Fibroblast of skin of right quadriceps (primary cell): ENCODE results near the gene KIF5C.
"Not testable (repeated sequence)": the region's sequence is repeated elsewhere in the genome, so short reads cannot be mapped to it uniquely, and the experiment has no call there.

ENCODE experiments used
- DNase-seq: peaks from one replicate; pipeline ENCODE4 v3.0.0-alpha.2; 2013

KIF5C gene

GRCh38 chr2:148967578-148967977 lies 92.6 kb downstream of the KIF5C start:
- DNase-seq, result no peak

- DNase-seq, result no peak
Observed at GRCh38 chr2:148968301-148968700, 93.3 kb downstream of the KIF5C start.

GRCh38 chr2:148968776-148969319 lies 93.8 kb downstream of the KIF5C start:
- DNase-seq, result no peak

- no peak for DNase-seq
Observed at GRCh38 chr2:148969659-148970061, 94.6 kb downstream of the KIF5C start.

GRCh38 chr2:148970385-148970784 lies 95.4 kb downstream of the KIF5C start:
- DNase-seq, result no peak

GRCh38 chr2:148971547-148971946 lies 96.5 kb downstream of the KIF5C start:
- no peak for DNase-seq

GRCh38 chr2:148974095-148974494 lies 99.1 kb downstream of the KIF5C start:
- DNase-seq, result no peak

- no peak for DNase-seq
Observed at GRCh38 chr2:148978026-148978685, 103.1 kb downstream of the KIF5C start.

- no peak for DNase-seq
Observed at GRCh38 chr2:148978706-148979105, 103.7 kb downstream of the KIF5C start.

GRCh38 chr2:148979164-148979918 lies 104.3 kb downstream of the KIF5C start:
- DNase-seq, result no peak

GRCh38 chr2:148979919-148980277 lies 104.9 kb downstream of the KIF5C start:
- DNase-seq, result no peak

GRCh38 chr2:148980496-148980895 lies 105.5 kb downstream of the KIF5C start:
- not testable (repeated sequence) for DNase-seq

- no peak for DNase-seq
Observed at GRCh38 chr2:148981324-148981723, 106.3 kb downstream of the KIF5C start.

GRCh38 chr2:148981781-148982180 lies 106.8 kb downstream of the KIF5C start:
- no peak for DNase-seq

- DNase-seq, result no peak
Observed at GRCh38 chr2:148982282-148982681, 107.3 kb downstream of the KIF5C start.

- no peak for DNase-seq
Observed at GRCh38 chr2:148983896-148984295, 108.9 kb downstream of the KIF5C start.

GRCh38 chr2:148984449-148984848 lies 109.4 kb downstream of the KIF5C start:
- DNase-seq, result no peak

GRCh38 chr2:148987286-148987685 lies 112.3 kb downstream of the KIF5C start:
- no peak for DNase-seq

GRCh38 chr2:148988337-148988736 lies 113.3 kb downstream of the KIF5C start:
- no peak for DNase-seq

GRCh38 chr2:148989882-148990493 lies 115.0 kb downstream of the KIF5C start:
- peak; percentile 67 for DNase-seq

- no peak for DNase-seq
Observed at GRCh38 chr2:148990968-148991367, 115.9 kb downstream of the KIF5C start.

GRCh38 chr2:148992448-148992847 lies 117.4 kb downstream of the KIF5C start:
- DNase-seq, result no peak

GRCh38 chr2:148993351-148993750 lies 118.3 kb downstream of the KIF5C start:
- no peak for DNase-seq

- DNase-seq, result no peak
Observed at GRCh38 chr2:148994341-148994740, 119.3 kb downstream of the KIF5C start.
